ENCODE data around the gene PLA1A.
"Not testable (repeated sequence)": the region's sequence is repeated elsewhere in the genome, so short reads cannot be mapped to it uniquely, and the experiment has no call there.

Gene PLA1A

GRCh38 chr3:119597548-119598288 is at the start of gene PLA1A:
Gene PLA1A, plus strand, starts transcription at chr3:119597885. Its CDS starts 29 bp downstream, at chr3:119597914.
- DNase-seq, result no peak

- no peak for DNase-seq
Observed at GRCh38 chr3:119548341-119548740, 49.3 kb upstream of the PLA1A start.

- DNase-seq, result no peak
Observed at GRCh38 chr3:119550192-119550910, 47.3 kb upstream of the PLA1A start.

- no peak for DNase-seq
Observed at GRCh38 chr3:119551598-119551997, 46.1 kb upstream of the PLA1A start.

- not testable (repeated sequence) for DNase-seq
Observed at GRCh38 chr3:119552928-119553327, 44.8 kb upstream of the PLA1A start.

GRCh38 chr3:119553823-119554415 is 43.8 kb upstream of the PLA1A start:
- no peak for DNase-seq

GRCh38 chr3:119555309-119555735 is 42.4 kb upstream of the PLA1A start:
- peak; percentile 13 for DNase-seq

GRCh38 chr3:119555929-119556328 is 41.8 kb upstream of the PLA1A start:
- DNase-seq, result no peak

GRCh38 chr3:119557192-119557876 is 40.4 kb upstream of the PLA1A start:
- DNase-seq, result no peak

GRCh38 chr3:119557877-119558269 is 39.8 kb upstream of the PLA1A start:
- peak; percentile 44 for DNase-seq

GRCh38 chr3:119558626-119559317 is 38.9 kb upstream of the PLA1A start:
- no peak for DNase-seq

- peak; percentile 87 for DNase-seq
Observed at GRCh38 chr3:119559441-119559963, 38.2 kb upstream of the PLA1A start, which contains the start of gene CD80. Gene CD80, minus strand, starts transcription at chr3:119559614. Its CDS starts 1,886 bp downstream, at chr3:119557728.

GRCh38 chr3:119560160-119560559 is 37.5 kb upstream of the PLA1A start:
- no peak for DNase-seq

- peak; percentile 63 for DNase-seq
Observed at GRCh38 chr3:119562307-119562961, 35.3 kb upstream of the PLA1A start.

GRCh38 chr3:119563334-119563733 is 34.4 kb upstream of the PLA1A start:
- DNase-seq, result not testable (repeated sequence)

- no peak for DNase-seq
Observed at GRCh38 chr3:119569156-119569555, 28.5 kb upstream of the PLA1A start.

GRCh38 chr3:119570229-119570628 is 27.5 kb upstream of the PLA1A start:
- peak; percentile 27 for DNase-seq

- no peak for DNase-seq
Observed at GRCh38 chr3:119571230-119571629, 26.5 kb upstream of the PLA1A start.

- no peak for DNase-seq
Observed at GRCh38 chr3:119571688-119572087, 26.0 kb upstream of the PLA1A start.

- no peak for DNase-seq
Observed at GRCh38 chr3:119575507-119575906, 22.2 kb upstream of the PLA1A start.

- peak; percentile 80 for DNase-seq
Observed at GRCh38 chr3:119579366-119580066, 18.2 kb upstream of the PLA1A start, which contains the start of gene ADPRH. Gene ADPRH, plus strand, starts transcription at chr3:119579492. Its CDS starts 2,678 bp downstream, at chr3:119582170.
